GM21423 (cell line): ENCODE data around the gene SPTA1.

ENCODE experiments used
- ATAC-seq: cut with Tn5 transposase; IDR thresholded peaks from one replicate; pipeline ENCODE4 v1.9.1; 2021; ENCODE audit warnings: mild to moderate bottlenecking, moderate library complexity; ENCODE audit not compliant: unreplicated experiment

The SPTA1 gene

DNA sequence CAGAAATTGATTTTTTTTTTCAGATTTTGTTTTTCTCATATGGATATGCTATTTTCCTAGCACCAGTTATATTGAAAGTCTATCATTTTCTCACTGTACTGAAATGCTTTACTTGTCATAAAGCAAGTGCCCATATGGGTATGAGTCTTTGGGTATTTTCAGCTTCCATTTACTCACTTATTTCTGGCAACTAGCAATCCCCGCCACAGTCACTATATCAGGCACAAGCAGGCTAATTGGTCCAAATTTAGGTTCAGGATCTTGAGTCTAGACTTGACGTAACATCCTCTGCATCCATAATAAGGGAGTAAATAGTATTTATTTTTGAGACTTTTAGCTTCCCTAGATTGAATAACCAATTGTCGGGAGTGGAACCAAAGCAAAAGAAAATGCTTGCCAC, 109.0 kb downstream of the SPTA1 start:
- ATAC-seq, result no peak

DNA sequence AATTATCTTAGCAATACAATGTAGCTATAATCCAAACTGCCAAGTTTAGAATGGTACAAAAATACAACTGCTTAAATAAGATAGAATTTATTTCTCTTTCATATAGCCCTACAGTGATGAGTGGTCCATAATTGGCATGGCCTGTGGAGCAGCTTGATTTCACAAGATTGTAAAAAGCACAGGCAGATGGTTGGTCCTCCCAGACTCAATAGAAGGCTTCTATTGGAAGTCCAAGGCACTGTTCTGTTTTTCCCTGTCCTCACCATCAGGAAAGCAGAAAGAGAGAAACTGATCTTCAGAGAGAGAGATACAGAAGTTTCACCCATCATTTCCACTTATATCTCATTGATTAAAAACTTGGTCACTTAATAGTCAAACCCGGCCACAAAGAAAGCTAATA, 114.3 kb downstream of the SPTA1 start:
- no peak for ATAC-seq

DNA sequence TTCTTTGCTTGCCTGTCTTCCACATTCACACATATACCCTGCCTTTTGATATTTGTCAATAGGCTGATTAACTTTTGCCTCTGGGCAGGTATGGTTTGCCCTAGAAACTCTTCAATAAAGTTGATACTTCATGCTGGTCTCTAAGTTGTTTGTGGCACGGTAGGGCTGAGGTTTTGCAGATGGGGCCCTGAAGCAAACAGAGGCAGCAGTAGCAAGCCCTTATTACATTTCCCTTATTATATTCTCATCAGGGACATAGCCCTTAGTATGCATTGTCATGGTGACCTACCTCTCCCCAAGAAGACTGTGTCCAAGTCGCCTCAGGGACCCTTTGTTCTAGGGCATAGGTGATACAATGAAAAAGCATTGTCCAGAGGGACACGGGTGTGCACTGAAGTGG, 116.0 kb downstream of the SPTA1 start, which contains the start of gene OR6P1:
OR6P1 (minus strand) TSS at position 101 of the 400 bp plus-strand sequence. CDS start 6,976 bp downstream, outside the sequence.
- ATAC-seq, result no peak

DNA sequence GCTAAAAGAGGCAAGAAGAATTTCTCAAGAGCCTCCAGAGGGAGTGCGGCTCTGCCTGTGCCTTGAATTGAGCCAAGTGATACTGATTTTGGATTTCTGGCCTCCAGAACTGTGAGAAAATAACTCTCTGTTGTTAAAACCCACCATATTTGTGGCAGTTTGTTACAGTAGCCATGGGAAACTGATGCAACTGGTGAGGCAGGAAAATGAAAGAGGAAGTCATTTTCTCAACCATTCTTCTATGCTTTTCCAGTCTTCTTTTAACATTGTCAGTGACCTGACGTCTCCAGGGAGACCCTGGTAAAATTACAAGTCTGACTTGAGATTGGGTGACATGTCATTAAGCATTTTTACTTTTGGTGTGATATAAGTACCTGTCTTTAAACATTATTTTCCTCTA, 121.9 kb downstream of the SPTA1 start:
- no peak for ATAC-seq

DNA sequence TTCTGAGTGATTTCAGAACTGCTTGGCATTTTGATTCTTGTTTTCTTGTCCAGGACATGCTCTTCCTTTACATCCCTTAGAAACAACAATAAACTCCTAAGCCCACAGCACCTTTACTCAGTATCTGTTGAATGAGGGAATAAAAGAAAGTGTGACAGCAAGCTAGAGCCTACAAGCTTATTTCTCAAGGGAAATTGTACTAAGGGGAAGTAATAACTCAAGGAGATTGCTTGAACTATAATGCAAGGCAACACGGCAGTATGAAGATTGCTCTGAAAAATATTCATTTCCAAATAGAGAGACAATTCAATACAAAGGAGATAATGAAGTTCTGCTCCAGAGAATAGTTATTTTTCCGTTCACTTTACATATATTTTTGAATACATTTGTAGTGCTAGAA, 122.7 kb downstream of the SPTA1 start:
- ATAC-seq, result no peak
